HFFc6 (cell line): ENCODE results near the gene DCAF7. TPM values are rescaled to one million over a fixed set of nuclear protein-coding genes. Genes with fewer than 3 reads are reported as not detected.

ENCODE experiments used
- DNase-seq: peaks from one replicate; pipeline ENCODE4 v3.0.0-alpha.2; 2018
- H3K27ac Mint-ChIP-seq: 2 replicates; pipeline ENCODE4 v1.8.0; 2020; ENCODE audit warnings: mild to moderate bottlenecking, mixed read lengths
- H3K27me3 Mint-ChIP-seq: 2 replicates; pipeline ENCODE4 v1.8.0; 2021; ENCODE audit warnings: mild to moderate bottlenecking, moderate library complexity, mixed read lengths; ENCODE audit not compliant: insufficient read depth
- H3K36me3 Mint-ChIP-seq: 2 replicates; pipeline ENCODE4 v1.8.0; 2021; ENCODE audit warnings: low read depth, mixed read lengths
- H3K4me1 Mint-ChIP-seq: 2 replicates; pipeline ENCODE4 v1.8.0; 2020; ENCODE audit warnings: low read depth, mixed read lengths
- H3K4me3 Mint-ChIP-seq: 2 replicates; pipeline ENCODE4 v1.8.0; 2020; ENCODE audit warnings: mild to moderate bottlenecking, moderate library complexity, mixed read lengths
- H3K9me3 Mint-ChIP-seq: 2 replicates; pipeline ENCODE4 v1.8.0; 2020; ENCODE audit warnings: mild to moderate bottlenecking, mixed read lengths
- CTCF ChIP-seq: fragments of 200-600 bp; sonication (generic); IDR thresholded peaks from 2 replicates; pipeline ENCODE4 v1.5.0; 2021; ENCODE audit warnings: antibody characterized with exemption, mild to moderate bottlenecking
- long read RNA-seq: library from polyadenylated mRNA; unstranded; transcript quantifications from one replicate; pipeline ENCODE4 v2.0.0, GENCODE V29; 2019
- total RNA-seq, 6 experiments: library from RNA; stranded (reverse); fragmentation: NEBNext Ultra II Directional; extraction: Animal tissue kit (Norgen Biotek cat#: 25700); gene quantifications; 2 replicates in 1 of 6; 3 replicates in 5 of 6; pipeline ENCODE4 v1.2.3, GENCODE V29; 2021

The DCAF7 gene
- total RNA-seq = 10 to 100 TPM; 58.6 to 67.0 (median 63.3) TPM
- long read RNA-seq, full-length matches to known transcripts = 31 of 42 reads
- long read RNA-seq, partial matches to known transcripts = 3 of 42 reads
- long read RNA-seq, other reads (novel, unspliced or antisense) = 8 of 42 reads

- Mint-ChIP-seq H3K9me3 (no peaks in the 10 kb centered on the region), H3K4me1 (peaks cover 36% of the 10 kb centered on the region), H3K27ac (peak within 1 kb of the TSS; percentile 98), H3K4me3 (peak within 1 kb of the TSS; percentile 91), H3K27me3 (peaks cover 3% of the 10 kb centered on the region), H3K36me3 (peaks cover 13% of the 10 kb centered on the region; the same call in 1 of the 2 replicates)
- no peak for TF ChIP-seq CTCF
- DNase-seq = peak; percentile 100
These were observed at the start of gene DCAF7 for GRCh38 chr17:63549946-63550816. TSS of gene DCAF7 (plus strand) at chr17:63550477. CDS start at chr17:63550678, 201 bp downstream.

- Mint-ChIP-seq H3K27ac (no peak overlapping the region), H3K36me3 (0 out of 2 replicates have a peak, but pooled peaks cover 4% of the 10 kb centered on the region), H3K4me3 (no peak overlapping the region), H3K27me3 (peaks cover 31% of the 10 kb centered on the region), H3K9me3 (peaks cover 9% of the 10 kb centered on the region; the same call in 1 of the 2 replicates), H3K4me1 (peaks cover 16% of the 10 kb centered on the region)
- no peak for TF ChIP-seq CTCF
- no peak for DNase-seq
These were observed 49.5 kb upstream of the DCAF7 start for GRCh38 chr17:63500543-63501390.

- Mint-ChIP-seq H3K4me1 (peaks cover 12% of the 10 kb centered on the region), H3K27me3 (peaks cover 39% of the 10 kb centered on the region), H3K4me3 (no peak overlapping the region), H3K27ac (no peak overlapping the region), H3K9me3 (peaks cover 11% of the 10 kb centered on the region; the same call in 1 of the 2 replicates), H3K36me3 (0 out of 2 replicates have a peak, but pooled peaks cover 4% of the 10 kb centered on the region)
- no peak for DNase-seq
- no peak for TF ChIP-seq CTCF
These were observed 47.0 kb upstream of the DCAF7 start for GRCh38 chr17:63503341-63503705.

- no peak for DNase-seq
- Mint-ChIP-seq H3K4me1 (peaks cover 2% of the 10 kb centered on the region; the same call in 1 of the 2 replicates), H3K36me3 (0 out of 2 replicates have a peak, but pooled peaks cover 4% of the 10 kb centered on the region), H3K9me3 (peaks cover 11% of the 10 kb centered on the region; the same call in 1 of the 2 replicates), H3K27me3 (peaks cover 45% of the 10 kb centered on the region), H3K27ac (no peak overlapping the region), H3K4me3 (no peak overlapping the region)
- no peak for TF ChIP-seq CTCF
These were observed 46.0 kb upstream of the DCAF7 start for GRCh38 chr17:63504261-63504660.

- H3K36me3 Mint-ChIP-seq = peaks cover 7% of the 10 kb centered on the region; the same call in 1 of the 2 replicates
- peaks cover 11% of the 10 kb centered on the region; the same call in 1 of the 2 replicates for H3K9me3 Mint-ChIP-seq
- no peak for DNase-seq
- H3K4me1 Mint-ChIP-seq = no peaks in the 10 kb centered on the region
- TF ChIP-seq CTCF = no peak
- H3K4me3 Mint-ChIP-seq = no peak overlapping the region
- H3K27me3 Mint-ChIP-seq = peaks cover 54% of the 10 kb centered on the region
- H3K27ac Mint-ChIP-seq = no peak overlapping the region
These were observed 44.9 kb upstream of the DCAF7 start for GRCh38 chr17:63505341-63505740.
